GM04503 (cell line): Measurements from ENCODE around the gene ERO1B.
"Not testable (repeated sequence)": the region's sequence is repeated elsewhere in the genome, so short reads cannot be mapped to it uniquely, and the experiment has no call there.

Source experiments
- DNase-seq: peaks from one replicate; pipeline ENCODE4 v3.0.0-alpha.2; 2012; ENCODE audit warnings: low read depth

The ERO1B gene

GRCh38 chr1:236188084-236188483 is 93.7 kb downstream of the ERO1B start:
- not testable (repeated sequence) for DNase-seq

DNA sequence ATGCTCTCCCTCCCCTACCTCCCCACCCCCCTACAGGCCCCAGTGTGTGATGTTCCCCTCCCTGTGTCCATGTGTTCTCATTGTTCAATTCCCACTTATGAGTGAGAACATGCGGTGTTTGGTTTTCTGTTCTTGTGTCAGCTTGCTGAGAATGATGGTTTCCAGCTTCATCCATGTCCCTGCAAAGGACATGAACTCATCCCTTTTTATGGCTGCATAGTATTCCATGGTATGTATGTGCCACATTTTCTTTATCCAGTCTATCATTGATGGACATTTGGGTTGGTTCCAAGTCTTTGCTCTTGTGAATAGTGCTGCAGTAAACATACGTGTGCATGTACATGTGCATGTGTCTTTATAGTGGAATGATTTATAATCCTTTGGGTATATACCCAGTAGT is 95.3 kb downstream of the ERO1B start:
- DNase-seq, result not testable (repeated sequence)

DNA sequence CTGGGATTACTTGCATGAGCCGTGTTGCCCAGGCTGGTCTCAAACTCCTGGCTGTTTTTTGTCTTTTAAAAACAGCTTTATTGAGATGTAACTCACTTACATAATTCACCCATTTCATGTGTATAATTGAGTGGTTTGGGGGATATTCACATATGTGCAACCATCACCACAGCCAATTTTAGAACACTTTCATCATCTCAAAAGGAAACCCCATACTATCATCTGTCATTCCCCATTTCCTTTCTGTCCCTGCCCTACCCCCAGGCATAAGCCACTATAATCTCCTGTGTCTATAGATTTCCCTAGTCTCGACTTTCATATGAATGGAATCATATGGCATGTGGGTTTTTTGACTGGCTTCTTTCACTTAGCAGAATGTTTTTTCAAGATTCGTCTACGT is 96.1 kb downstream of the ERO1B start:
- no peak for DNase-seq

DNA sequence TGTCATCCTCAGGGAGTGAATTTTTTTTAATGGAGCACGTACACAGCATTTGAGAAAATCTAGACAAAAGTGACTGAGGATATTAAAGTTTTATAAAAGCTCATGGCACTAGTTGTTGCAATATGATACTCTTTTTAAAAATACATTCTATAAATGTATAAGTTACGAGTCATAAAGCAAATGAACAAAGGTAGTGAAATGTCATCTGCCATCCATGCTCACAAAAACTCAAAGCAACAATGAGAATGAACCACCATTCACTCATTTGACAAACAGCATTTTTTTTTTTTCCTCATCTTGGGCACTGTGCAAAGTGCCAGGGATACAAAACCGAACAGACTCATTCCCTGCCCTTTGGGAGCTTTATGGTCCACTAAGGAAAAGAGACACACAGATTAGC is 100.7 kb downstream of the ERO1B start:
- DNase-seq, result no peak

DNA sequence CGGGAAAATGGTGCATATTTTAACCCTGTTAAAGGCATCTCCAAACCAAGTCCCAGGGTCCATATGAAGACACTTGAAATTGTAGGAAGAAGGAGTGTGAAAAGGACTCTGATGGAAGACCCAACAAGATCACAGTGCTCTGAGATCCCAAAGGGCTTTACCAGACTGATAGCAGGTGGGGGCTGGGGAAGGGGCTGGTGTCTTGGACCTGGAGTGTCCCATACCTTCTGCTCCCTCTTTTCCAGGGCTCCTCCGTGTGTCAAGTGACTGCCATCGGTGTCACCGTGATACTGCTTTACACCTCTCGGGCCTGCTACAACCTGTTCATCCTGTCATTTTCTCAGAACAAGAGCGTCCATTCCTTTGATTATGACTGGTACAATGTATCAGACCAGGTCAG is 102.1 kb downstream of the ERO1B start:
- DNase-seq, result no peak

GRCh38 chr1:236176337-236177336 is 105.1 kb downstream of the ERO1B start:
- DNase-seq, result no peak

DNA sequence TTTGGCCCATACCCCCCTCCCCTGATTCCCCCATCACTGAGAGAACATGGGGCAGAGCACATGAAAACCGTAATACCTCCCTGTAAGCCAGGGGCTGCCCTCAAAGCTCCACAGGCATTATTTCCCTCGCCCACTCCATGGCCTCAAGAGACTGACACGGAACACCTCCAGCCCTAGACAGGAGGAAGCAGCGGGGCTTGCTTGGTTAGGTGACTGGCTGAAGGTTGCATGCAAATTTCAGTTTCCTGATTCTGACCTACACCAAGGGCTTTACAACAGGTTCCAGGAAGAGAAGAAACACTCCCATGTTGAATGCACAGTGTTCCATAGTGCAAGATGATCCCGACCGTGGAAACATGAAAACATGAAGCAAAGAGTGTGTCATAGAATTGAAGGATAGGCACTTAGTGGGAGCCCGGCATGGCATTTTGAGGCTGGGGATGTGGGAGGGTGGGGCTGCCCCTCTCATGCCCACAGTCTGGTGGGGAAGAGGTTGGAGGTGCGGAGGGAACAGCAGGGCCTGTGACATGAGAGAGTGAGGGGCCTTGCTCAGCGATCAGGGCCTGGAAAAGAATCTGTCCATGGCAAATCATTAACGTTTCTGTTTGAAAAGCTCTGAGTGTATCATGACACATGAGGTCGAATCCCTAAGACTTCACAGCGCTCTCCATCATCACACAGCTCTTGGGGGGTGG is 106.0 kb downstream of the ERO1B start:
- no peak for DNase-seq

- no peak for DNase-seq
These were observed 108.5 kb downstream of the ERO1B start for GRCh38 chr1:236173174-236173767.

DNA sequence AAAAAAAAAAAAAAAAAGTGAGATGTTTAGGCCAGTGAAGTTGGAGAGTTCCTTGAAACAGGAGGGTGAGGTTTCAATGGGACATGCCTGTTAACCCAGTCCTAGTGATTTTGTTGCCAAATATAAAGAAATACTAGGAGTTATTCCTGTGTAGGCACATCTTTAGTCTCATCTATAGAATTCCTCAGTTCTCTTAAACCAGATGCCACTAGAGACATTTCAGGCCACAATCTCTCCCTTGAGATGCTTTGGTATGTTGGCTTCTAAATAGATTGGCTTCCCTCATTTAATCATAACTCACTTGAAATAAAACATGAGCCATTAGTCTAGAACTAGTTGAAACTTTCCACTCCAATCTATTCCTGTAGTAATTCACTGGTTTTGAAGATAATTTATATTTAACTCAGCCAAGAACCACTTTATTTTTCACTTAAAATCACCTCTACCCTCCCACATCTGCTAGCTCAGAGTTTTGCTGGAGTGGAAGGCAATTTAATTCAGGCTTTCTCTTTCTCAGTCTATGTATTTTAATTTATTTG is 109.6 kb downstream of the ERO1B start:
- DNase-seq, result peak; percentile 21

DNA sequence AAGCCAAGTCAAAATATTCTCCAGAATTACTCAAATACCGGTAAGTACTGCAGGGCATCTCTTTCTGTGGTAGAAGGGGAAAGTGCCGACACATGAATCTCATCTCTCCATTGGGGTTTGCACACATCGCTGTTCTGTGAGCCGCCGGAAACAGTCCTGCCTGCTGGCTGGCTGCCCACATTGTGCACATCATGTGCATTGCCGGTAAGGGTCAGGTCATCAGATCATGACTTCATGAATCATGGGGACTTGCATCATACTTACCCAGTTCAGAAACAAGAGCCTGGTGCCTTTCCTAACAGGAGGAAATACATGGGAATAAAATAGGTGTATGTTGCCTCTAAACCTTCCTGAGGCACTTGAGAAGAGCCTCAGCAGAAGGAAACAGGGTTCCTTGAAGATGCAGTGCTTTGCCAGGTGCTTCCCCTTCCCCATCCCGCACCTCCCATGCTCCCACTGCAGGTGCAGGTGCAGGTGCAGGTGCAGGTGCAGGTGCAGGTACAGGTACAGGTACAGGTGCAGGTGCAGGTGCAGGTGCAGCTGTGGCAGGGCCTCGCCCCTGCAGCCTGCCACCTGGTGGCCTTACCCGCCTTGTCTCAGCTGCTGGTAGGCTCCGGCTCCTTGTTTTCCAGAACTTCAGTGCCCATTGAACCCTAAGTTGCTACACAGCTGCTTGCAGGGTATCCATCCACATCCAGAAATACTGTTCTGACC is 112.9 kb downstream of the ERO1B start:
- no peak for DNase-seq

DNA sequence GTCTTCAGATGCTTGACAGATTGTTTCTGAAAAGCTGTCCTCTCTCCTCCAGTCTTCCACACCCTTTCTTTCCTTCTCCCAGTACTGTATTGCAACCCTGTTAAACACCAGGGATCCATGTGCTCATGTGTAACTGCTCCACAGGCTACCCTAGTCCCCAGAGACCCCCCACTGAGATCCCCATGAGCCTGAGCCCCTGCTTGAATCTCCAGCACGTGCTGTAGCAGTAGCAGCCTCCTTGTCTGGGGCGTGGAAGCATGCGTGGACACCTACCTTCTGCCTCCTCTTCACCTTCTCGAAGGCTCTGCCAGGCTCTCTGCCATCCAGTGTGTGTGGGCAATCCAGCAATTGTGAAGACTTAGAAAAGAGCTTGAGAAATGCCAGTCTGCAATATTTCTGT is 114.2 kb downstream of the ERO1B start:
- DNase-seq, result no peak

DNA sequence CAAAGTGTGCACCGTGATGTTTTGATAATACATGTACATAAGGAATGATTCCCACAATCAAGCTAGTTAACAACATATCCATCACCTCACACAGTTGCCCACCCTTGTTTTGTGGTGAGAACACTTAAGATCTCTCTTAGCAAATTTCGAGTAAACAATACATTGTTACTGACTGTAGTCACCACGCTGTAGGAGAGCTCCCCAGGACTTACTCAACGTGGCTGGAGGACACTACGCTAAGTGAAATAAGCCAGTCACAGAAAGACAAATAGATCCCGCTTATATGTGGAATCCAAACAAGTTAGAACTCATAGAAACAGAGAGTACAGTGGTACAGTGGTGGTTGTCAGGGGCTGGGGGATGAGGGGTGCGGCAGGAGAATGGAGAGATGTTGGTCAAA is 114.6 kb downstream of the ERO1B start:
- DNase-seq, result no peak

DNA sequence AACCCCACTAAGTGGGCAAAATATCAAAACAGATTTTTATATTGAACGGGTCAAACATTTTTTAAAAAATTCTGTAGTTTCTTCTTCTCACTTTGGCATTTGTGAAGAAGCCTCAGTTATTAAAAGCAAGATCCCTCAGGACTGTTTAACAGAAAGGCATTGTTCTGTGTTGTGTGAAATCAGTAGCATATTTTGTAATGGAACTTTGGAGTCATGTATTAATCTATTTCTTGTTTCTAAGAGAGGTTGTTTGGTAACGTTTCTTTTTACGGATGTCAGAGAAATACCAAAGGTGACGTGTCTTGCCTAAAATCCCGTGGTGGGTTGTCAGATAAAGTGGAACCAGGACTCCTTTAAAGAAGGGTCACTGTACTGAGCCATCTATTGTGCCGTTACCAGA is 115.7 kb downstream of the ERO1B start:
- DNase-seq, result no peak
